ENCODE data around the gene TOM1.

Gene TOM1

GRCh38 chr22:35381424-35382009 lies 81.8 kb downstream of the TOM1 start:
- Histone ChIP-seq H3K4me3 (ENCODE audit: low read depth, low read length) (peak overlapping the region; percentile 78), H3K27me3 (replicated peaks) (no peaks in the 10 kb centered on the region), H3K36me3 (replicated peaks) (no peaks in the 10 kb centered on the region), H3K27ac (no peak overlapping the region)
- no peak for DNase-seq
- TF ChIP-seq, protein P1, sequence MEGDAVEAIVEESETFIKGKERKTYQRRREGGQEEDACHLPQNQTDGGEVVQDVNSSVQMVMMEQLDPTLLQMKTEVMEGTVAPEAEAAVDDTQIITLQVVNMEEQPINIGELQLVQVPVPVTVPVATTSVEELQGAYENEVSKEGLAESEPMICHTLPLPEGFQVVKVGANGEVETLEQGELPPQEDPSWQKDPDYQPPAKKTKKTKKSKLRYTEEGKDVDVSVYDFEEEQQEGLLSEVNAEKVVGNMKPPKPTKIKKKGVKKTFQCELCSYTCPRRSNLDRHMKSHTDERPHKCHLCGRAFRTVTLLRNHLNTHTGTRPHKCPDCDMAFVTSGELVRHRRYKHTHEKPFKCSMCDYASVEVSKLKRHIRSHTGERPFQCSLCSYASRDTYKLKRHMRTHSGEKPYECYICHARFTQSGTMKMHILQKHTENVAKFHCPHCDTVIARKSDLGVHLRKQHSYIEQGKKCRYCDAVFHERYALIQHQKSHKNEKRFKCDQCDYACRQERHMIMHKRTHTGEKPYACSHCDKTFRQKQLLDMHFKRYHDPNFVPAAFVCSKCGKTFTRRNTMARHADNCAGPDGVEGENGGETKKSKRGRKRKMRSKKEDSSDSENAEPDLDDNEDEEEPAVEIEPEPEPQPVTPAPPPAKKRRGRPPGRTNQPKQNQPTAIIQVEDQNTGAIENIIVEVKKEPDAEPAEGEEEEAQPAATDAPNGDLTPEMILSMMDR (IDR thresholded peaks at IDR 0.05; ENCODE audit: low read depth, low read length, missing control alignments) = no peak
- in situ Hi-C loops (cut with HindIII; ENCODE audit: low pct_ligation_motif_present, low sequenced_read_pairs) = no loop called here

DNA sequence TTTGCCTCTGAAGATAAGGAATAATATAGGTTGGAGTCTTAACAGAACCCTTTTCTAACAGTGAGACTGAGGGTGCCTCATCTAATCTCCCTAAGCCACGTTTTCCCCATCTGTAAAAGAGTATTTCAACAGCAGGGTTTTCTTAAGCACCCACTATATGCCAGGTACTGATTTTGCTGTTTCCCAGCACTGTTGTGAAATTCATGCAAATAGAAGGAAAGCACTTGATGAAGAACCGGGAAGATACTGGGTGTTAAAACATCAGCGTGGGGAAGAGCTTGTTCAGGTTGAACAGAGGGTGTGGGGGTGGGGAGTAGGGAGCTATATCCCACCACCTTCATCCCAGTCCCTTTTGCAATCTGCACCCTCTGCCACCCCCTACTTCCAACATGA lies 84.0 kb downstream of the TOM1 start:
- Histone ChIP-seq H3K27ac (no peak overlapping the region), H3K27me3 (replicated peaks) (no peaks in the 10 kb centered on the region), H3K4me3 (ENCODE audit: low read depth, low read length) (no peak overlapping the region), H3K36me3 (replicated peaks) (no peaks in the 10 kb centered on the region)
- TF ChIP-seq, protein P1 (IDR thresholded peaks at IDR 0.05; ENCODE audit: low read depth, low read length, missing control alignments) = no peak
- DNase-seq = no peak
- in situ Hi-C loops (cut with HindIII; ENCODE audit: low pct_ligation_motif_present, low sequenced_read_pairs) = no loop called here

- TF ChIP-seq, protein P1 (IDR thresholded peaks at IDR 0.05; ENCODE audit: low read depth, low read length, missing control alignments) = no peak
- in situ Hi-C loops (cut with HindIII; ENCODE audit: low pct_ligation_motif_present, low sequenced_read_pairs) = no loop called here
- H3K4me3 ChIP-seq (ENCODE audit: low read depth, low read length) = no peak overlapping the region
- DNase-seq = no peak
- H3K36me3 ChIP-seq (replicated peaks) = no peaks in the 10 kb centered on the region
- H3K27ac ChIP-seq = no peak overlapping the region
- H3K27me3 ChIP-seq (replicated peaks) = no peaks in the 10 kb centered on the region
Measured at GRCh38 chr22:35384527-35384926, 84.8 kb downstream of the TOM1 start.

DNA sequence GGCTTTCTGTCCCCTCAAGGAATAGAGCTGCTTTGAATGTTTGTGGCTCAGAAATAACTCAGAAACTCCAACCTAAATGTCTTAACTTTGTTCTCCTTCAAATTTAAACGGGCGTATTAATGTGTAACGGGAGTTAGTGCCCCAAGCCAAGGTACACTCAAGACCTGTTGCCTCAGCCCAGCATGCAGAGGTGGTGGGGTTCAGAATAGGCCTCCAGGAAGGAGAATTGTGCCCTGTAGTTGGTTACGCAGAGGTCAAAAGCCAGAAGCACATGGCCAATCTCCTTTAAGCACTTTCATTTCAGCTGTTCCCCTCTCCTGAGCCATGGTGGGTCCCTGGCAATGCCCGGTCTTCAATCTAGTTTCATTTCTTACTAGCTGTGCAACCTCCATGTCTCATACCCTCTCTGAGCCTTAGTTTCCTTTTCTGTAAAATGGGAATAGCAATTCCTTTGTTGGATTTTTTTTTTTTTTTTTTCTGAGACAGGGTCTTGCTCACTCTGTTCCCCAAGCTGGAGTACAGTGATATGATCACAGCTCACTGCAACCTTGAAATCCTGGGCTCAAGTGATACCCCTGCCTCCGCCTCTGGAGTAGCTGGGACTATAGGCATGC lies 85.4 kb downstream of the TOM1 start:
- Histone ChIP-seq H3K4me3 (ENCODE audit: low read depth, low read length) (no peak overlapping the region), H3K27me3 (replicated peaks) (no peaks in the 10 kb centered on the region), H3K27ac (no peak overlapping the region), H3K36me3 (replicated peaks) (no peaks in the 10 kb centered on the region)
- in situ Hi-C loops (cut with HindIII; ENCODE audit: low pct_ligation_motif_present, low sequenced_read_pairs) = no loop called here
- TF ChIP-seq, protein P1 (IDR thresholded peaks at IDR 0.05; ENCODE audit: low read depth, low read length, missing control alignments) = no peak
- DNase-seq = no peak

GRCh38 chr22:35386670-35387288 lies 87.1 kb downstream of the TOM1 start:
- Histone ChIP-seq H3K27me3 (replicated peaks) (no peaks in the 10 kb centered on the region), H3K36me3 (replicated peaks) (no peaks in the 10 kb centered on the region), H3K27ac (no peak overlapping the region), H3K4me3 (ENCODE audit: low read depth, low read length) (no peak overlapping the region)
- TF ChIP-seq, protein P1 (IDR thresholded peaks at IDR 0.05; ENCODE audit: low read depth, low read length, missing control alignments) = no peak
- in situ Hi-C loops (cut with HindIII; ENCODE audit: low pct_ligation_motif_present, low sequenced_read_pairs) = no loop called here
- no peak for DNase-seq

All from brain microvascular endothelial cell (primary cell).